H1 (cell line): Measurements from ENCODE around the gene HAS3. TPM values are rescaled to one million over a fixed set of nuclear protein-coding genes. Genes with fewer than 3 reads are reported as not detected.

Experiments
- NRF1 ChIP-seq: IDR thresholded peaks from 2 replicates; pipeline ENCODE4 v1.6.1; 2011; ENCODE audit warnings: mild to moderate bottlenecking, low read depth, low read length, improper control_type of control experiment
- RBBP5 ChIP-seq: IDR thresholded peaks from 2 replicates; pipeline ENCODE4 v1.7.1; 2012; ENCODE audit warnings: low read depth, mild to moderate bottlenecking, inconsistent platforms, low read length, moderate library complexity, borderline replicate concordance
- polyA plus RNA-seq, 7 experiments: library from polyadenylated mRNA; depleted of rRNA in 3 of 7; stranded (reverse) in 5 of 7; unstranded in 2 of 7; fragments of >200 nt in 5 of 7; fragments of 200-250 nt in 2 of 7; gene quantifications; 1 replicate in 5 of 7; 2 replicates in 1 of 7; 4 replicates in 1 of 7; pipeline versions ENCODE4 v1.2.1 to v1.2.3, GENCODE V29; 2011 to 2013; ENCODE audit warnings: missing spikeins in 2 of 7, mixed read lengths in 2 of 7
- total RNA-seq: library from RNA; stranded (reverse); fragmentation: NEBNext Ultra II Directional; extraction: Animal tissue kit (Norgen Biotek cat#: 25700); gene quantifications from 2 replicates; pipeline ENCODE4 v1.2.1, GENCODE V29; 2021

The HAS3 gene
- total and polyA plus RNA-seq, 2 of the 8 experiments (the other 6 are each of a cell fraction or from before 2014, with no cell fraction given): 32.1 to 69.6 TPM

- TF ChIP-seq NRF1 (no peak), RBBP5 (no peak)
Measured at GRCh38 chr16:69120096-69120664, 14.7 kb downstream of the HAS3 start (continued).
